Germinal center (tissue), 1 donor: ENCODE data around the gene TKT.
A peak's percentile ranks its signal among the peaks of the same experiment; 100 is the strongest.

Experiments used
- DNase-seq: peaks from one replicate; pipeline ENCODE4 v3.0.0; 2012; ENCODE audit warnings: mixed read lengths, low spot score

The TKT gene

DNA sequence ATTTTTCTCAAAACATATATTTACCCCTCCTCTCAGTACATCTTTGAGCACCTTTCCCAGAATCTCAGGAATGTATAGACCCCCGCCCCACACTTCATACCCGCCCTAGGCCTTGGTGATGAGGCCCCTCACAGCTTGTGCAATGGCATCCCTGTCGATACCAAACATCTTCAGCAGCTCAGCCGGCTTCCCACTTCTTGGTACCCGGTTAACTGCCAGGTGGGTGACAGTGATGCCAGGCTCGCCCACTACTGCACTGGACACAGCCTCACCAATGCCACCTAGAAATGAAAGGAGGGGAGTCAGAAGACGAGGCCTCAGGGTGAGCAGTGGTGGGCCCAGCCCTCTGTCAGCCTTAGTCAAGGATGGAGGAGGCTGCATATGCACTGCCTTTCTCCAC is 30.2 kb downstream of the TKT start:
- no peak for DNase-seq

DNA sequence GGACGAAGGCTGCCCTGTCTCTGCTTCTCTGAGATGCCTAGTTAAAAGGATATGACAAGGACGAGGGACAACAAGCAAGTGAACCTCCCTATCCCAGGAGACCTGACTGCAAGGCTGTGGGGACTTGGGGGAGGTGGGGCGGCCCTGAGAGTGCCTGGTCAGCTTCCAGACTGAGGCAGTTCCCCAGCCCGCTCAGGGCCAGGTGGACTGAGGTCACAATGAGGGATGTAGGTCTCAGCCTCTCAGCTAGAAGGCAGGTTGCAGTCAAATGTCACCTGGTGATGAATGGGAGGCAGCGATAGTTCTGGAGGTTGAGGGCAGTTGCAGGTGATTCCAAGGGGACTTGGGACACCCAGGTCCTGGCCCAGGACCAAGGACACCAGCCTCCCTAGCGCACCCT is 30.6 kb downstream of the TKT start:
- no peak for DNase-seq

DNA sequence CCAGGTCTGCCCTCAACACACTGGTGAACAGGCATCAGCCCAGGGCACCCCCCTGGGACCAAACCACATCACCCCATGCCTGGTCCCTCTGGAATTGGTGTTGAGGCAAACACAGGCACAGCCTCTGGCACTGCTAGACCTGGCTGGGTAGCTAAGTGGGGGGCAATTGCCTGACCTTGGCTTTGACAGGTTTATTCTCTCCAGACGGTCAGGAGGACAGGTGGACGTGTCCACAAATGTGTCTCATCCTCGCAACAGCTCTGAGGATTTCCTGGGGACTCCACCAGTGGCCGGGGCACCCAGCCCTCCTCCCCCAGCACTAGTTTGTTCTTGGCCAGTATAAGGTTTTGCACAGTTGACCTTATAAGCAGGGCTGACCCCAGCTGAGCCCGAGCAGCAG is 31.3 kb downstream of the TKT start:
- DNase-seq = no peak

DNA sequence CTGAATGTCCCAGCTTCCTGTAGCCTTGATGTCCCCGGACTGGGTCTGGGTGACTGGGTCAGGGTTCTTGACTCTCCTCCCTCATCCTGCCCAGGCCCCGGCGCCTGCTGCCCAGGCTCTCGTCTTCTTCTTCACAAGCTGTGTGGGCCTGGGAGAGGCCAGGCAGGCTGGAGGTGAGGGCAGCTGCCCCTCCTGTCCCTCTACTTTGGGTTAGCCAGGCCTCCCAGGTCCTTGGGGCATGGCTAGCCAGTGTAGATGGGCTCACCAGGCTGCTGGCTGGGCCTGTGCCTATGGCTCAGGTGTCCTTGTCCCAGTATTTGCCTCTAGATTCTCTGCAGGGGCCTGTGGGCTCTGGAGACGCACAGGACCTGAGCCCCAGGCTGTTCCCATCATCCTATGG is 31.8 kb downstream of the TKT start:
- DNase-seq = no peak

DNA sequence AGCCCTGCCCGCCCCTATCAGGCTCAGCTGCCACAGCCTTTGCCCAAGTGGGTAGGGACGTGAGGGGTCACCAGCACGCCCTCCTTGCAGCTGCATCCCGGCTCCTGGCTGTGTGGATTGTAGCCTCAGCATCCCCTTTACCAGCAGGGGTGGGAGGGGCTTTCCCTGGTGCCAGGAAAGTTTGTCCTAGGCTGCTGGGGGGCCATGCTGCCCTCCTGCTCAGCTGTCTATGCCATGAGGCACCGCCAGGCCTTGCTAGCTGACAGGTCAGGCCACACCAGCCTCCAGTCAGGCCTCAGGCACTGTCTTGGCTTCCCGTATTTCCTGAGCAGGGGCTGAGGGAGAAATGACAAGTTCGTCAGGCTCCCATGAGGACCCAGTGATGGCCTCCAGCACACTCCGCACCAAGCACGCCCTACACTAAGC is 32.3 kb downstream of the TKT start:
- DNase-seq = no peak

DNA sequence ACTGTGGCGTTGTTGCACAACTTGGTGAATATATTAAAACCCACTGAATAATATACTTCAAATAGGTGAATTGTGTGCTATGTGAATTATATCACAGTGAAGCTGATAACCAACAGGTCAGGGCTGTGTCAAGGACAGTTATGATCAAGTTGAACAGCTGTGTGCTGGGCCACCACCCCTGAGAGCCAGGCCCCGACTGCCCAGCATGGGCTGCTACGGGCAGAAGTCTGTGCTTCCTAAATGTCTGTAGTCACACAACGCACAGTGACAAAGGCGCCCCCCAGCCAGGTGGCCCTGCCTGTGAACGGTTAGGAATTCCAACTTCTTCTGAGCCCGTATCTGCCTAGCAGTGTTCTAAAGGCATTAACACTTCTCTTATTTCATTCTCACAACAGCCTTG is 32.8 kb downstream of the TKT start:
- no peak for DNase-seq

DNA sequence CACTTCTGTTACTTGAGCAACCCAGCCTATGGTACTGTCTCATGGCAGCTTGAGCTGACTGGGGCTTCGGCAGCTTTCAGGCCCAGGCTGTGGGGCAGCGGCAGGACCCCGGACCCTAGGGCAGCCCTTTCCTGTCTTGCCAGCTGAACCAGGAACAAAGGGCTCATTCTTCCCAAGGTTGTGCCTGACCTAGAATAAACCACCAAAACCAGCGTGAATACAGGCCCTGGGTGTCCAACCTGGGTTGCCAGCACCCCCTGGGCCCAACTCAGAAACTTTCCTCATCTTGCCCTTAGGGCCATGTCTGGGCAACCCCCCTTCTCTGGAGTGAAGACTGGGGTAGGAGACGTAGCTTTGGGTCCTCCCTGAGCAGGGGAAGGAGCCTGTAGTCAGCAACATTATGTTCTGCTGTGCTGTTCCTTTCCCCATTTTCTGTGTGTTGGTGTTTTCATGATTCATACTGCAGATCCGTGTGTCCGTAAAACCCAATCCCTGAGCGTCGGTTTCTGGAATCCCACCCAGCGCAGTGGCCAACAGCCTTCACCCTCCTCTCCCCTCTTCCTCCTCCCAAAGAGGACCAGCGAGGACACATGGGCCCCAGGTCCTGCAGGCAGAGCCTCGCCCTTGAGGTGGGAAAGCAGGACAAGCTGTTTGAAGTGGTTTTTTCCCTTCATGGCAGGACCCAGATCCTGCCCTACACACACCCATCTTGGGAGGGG is 33.5 kb downstream of the TKT start:
- no peak for DNase-seq

DNA sequence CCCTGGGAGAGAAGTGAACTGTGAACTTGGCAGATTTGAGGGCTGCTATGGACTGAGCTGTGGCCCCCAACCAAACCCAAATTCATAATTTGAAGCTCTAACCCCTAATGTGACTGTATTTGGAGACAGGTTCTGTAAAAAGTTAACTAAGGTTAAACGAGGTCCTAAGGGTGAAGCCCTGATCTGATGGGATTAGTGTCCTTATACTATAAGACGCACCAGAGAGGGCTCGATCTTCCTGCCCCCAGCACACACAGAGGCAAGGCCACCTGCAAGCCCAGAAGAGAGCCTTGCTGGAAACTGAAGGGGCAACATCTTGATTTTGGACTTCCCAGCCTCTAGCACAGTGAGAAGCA is 34.0 kb downstream of the TKT start:
- DNase-seq = no peak

DNA sequence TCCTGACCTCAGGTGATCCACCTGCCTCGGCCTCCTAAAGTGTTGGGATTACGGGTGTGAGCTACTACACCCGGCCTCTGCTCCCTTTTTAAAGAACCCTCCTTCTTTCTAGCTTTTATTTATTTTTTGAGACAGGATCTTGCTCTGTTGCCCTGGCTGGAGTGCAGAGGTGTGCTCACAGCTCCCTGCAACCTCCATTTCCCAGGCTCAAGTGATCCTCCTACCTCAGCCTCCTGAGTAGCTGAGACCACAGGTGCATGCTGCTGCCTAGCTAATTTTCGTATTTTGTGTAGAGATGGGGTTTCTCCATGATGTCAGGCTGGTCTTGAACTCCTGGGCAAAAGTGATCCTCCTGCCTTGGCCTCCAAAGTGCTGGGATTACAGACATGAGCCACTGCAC is 34.5 kb downstream of the TKT start:
- no peak for DNase-seq

DNA sequence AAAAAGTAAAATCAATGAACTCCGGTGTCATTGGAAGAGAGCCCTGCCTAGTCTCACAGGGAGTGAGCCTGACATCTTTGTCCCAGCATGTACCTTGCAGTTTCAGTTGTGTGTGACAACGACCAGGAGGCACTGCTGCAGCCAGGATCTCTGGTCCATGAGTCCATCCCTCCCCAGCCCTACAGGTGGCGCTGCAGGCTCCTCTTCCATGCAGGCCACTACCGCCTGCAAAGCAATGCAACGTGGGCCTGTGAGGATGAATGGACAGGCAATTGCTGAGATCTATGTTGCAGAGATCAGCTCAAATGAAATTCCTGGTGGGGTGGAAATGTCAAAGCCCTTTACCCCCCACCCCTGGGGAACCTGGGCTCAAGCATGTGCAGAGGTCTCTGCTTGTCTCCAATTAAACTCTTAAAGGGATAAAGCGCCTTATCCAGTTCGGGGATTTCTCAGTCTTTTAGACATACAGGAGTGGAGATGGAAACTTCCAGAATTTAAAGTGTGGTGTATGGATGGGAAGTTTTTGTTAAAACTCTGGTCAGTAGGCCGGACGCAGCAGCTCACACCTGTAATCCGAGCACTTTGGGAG is 35.8 kb downstream of the TKT start:
- peak; percentile 86 for DNase-seq

DNA sequence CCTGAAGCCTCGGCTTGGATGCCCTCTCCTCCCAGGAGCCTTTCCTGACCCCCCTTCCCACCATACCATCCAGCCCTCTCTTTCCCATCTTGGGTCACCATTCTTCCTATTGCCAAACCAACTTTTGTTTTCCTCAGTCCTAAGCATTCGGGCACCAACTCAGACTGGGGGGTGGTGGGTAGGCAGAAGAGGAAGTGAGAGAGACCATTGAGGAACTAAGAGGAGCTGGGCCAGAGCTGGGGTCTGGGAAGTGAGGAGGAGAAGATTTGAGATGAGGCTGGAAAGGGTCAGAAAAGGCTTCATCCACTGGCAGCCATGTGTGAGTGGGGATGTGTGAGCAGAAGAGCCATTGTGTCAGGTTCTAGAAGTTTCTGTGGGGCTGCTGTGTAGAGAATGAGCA is 37.7 kb downstream of the TKT start:
- peak; percentile 55 for DNase-seq

DNA sequence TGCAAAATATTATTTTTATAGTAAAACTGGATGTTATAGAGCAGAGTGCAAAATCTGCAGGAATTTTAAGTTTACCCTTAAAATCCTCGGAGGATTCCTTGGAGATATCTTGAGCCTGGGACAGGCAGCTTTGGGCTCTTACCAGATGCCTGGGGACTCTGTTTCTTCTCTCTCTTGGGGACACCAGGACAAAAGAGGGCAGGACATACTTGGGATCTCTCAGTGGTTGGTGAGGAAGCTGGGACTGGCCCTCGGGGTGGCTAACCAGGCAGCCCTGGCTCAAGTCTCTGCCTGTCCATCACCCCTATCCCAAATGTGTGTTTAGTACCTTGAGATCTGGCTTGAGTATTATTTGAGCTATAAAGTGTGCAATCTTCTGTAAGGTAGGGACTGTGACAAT is 38.6 kb downstream of the TKT start:
- DNase-seq = no peak

DNA sequence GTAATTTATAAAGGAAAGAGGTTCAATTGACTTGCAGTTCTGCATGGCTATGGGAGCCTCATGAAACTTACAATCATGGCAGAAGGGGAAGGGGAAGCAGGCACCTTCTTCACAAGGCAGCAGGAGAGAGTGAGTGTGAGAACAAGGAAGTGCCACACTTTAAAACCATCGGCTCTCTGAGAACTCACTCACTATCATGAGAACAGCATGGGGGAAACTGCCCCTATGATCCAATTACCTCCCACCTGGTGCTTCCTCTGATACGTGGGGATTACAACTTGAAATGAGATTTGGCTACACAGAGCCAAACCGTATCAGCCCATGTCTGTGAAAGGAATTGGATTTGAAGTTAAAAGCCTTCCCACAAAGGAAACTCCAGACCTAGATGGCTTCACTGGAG is 39.1 kb downstream of the TKT start:
- no peak for DNase-seq

DNA sequence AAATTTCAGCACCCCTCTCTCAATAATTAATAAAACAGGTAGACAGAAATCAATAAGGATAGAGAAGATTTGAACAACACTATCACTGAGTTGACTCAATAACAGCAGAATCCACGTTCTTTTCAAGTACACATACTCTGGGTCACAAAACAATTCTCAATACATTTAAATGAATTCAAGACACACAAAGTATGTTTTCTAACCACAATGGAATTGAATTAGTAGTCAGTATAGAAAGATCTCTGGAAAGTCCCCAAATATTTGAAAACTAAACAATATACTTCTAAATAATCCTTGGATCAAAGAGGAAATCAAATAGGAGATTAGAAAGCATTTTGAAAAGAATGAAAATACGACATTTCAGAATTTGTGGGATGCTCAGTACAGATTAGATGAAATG is 40.0 kb downstream of the TKT start:
- DNase-seq = no peak

DNA sequence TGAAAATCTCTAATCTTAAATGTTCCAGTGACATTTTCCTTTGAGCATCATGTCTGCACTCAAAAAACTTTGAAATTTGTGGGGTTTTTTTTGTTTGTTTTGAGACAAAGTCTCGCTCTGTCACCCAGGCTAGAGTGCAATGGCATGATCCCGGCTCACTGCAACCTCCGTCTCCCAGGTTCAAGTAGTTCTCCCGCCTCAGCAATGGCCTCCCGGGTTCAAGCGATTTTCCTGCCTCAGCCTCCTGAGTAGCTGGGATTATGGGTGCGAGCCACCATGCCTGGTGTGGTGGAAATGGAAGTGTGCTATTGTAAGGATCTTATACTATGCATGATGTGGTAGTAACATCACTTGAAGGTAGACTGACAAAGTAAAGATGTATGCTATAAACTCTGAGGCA is 42.5 kb downstream of the TKT start:
- no peak for DNase-seq

DNA sequence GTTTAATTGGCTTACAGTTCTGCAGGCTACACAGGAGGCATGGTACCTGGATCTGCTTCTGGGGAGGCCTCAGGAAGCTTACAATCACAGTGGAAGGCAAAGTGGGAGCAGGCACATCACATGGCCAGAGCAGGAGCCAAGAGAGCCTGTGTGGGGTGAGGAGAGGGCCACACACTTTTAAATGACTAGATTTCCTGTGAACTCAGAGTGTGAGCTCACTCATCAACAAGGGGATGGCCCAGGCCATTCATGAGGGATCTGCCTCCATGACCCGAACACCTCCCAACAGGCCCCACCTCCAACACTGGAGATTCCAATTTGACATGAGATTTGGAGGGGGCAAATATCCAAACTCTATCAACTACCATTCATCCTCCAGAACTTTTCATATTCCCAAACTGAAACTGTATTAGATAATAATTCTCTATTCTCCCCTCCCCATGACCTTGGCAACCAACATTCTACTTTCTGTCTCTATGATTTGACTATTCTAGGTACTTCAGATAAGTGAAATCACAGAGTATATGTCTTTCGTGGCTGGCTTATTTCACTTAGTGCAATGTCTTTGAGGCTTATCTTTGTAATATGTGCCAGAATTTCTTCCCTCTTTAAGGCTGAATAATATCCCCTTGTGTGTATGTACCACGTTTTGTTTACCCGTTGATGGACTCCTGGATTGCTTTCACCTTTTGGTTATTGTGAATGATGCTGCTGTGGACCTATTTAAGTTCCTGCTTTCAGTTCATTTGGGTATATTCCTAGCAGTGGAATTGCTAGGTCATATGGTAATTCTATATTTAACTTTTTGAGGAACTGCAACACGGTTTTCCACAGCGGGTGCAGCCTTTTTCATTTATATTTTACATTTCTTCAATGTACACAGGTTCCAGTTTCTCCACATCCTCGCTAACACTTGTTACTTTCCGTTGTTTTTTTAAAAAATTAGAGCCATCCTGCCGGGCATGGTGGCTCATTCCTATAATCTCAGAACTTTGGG is 43.8 kb downstream of the TKT start:
- no peak for DNase-seq

DNA sequence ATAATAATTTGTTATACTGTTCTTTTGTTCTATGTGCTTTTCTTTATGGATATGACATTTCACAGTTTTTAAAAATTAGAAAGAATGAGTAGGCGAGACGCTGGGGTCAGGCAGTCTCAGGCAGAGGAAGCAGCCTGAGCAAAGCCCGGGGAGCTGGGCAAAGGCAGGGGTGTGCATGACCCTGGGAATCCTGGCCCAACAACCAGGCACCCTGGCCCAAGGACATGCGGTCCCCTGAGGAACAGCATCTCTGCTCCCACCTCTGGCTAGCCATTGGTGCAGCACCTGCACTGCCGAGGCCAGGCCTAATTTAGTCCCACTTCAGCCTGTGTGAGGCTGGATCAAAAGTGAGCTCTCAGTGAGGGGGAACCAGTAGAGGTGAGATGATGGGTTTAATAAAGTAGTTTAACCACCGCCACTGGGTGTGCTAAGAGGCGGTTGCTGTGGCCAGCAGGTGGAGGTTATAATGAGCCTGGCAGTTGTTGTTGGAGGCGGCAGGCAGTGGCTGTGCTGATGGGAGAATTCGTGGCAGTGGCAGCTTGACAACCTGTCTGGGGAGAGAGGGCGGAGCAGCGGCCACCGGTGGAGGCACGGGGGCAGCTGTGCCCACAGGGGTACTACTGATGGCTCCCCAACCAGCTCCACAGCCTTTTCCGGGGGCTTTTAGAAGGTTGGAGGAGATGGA is 53.3 kb downstream of the TKT start:
- DNase-seq = no peak

DNA sequence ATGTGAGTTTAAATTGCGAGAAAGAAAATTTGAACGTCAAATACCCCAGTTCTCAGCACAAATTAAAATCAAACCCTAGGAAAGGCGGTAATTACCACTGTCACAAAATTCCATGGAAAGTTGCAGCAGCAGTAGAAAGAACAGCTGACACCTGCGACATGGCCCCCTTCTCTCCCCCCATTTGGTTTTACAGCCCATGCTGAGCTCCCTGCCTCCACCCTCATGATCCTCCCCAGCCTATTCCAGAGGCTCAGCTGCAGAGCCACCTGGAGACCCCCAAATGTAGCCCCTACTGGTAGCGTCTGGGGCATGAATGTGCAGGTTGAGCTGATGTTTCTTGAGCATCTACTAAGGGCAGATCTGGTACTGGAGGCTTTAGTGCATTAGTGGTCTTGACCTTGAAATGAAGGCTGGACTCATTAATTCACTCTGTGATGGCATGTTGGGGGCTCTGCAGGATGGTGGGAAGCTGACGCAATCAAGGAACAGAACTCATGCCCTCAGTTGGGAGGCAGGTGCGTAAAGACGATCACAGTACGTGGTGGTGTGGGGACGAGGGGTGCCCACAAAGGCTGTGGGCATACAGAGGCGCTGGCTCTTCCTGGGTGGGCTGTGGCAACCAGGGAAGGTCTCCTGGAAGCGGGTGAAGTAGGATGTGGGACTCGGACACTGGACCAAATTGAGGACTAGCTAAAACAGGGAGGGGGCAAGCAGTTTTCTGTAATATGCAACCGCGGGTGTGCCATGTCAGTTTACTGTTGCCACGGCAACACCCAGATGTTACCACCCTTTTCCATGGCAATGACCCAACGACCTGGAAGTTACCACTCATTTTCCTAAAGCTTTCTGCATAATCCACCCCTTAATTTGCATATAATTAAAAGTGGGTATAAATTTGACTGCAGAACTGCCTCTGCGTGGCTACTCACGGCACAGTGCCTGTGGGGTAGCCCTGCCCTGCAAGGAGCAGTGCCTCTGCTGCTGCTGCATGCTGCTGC is 55.0 kb downstream of the TKT start:
- no peak for DNase-seq

DNA sequence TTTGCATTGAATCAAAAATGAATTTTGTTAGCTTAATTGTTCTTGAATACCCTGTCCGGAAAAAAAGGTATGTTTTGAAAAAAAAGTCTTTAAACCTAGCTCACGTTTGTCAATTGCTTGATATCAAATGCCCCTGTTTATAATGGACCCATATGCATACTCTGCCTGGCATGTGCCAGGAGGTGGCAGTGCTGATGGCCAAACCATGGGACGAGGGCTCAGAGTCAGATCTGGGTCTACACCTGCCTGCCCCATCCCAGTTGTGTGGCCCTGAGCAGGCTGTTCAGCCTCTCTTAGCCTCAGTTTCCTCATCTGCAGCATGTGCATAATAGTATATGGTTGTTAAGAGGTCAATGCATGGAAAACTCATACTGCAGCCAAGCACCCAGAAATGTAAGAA is 56.0 kb downstream of the TKT start:
- no peak for DNase-seq

DNA sequence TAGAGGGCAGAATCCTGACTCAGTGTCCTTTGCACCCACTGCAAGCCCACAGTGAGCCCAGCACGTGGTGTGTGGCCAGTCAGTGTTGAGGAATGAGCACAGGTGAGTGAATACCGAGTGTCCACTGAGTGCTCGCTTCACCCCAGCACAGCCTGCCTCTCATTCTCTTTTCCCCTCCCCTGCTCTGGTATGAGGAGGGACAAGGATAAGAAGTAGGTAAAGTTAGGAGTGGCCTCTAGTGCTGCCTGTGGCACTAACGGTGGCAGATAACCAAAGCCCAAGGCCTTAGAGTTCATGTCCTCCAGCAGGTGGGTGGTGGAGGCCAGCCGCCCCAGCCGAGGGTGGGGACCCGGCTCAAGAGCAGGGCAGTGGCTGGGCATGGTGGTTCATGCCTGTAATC is 56.8 kb downstream of the TKT start:
- no peak for DNase-seq

DNA sequence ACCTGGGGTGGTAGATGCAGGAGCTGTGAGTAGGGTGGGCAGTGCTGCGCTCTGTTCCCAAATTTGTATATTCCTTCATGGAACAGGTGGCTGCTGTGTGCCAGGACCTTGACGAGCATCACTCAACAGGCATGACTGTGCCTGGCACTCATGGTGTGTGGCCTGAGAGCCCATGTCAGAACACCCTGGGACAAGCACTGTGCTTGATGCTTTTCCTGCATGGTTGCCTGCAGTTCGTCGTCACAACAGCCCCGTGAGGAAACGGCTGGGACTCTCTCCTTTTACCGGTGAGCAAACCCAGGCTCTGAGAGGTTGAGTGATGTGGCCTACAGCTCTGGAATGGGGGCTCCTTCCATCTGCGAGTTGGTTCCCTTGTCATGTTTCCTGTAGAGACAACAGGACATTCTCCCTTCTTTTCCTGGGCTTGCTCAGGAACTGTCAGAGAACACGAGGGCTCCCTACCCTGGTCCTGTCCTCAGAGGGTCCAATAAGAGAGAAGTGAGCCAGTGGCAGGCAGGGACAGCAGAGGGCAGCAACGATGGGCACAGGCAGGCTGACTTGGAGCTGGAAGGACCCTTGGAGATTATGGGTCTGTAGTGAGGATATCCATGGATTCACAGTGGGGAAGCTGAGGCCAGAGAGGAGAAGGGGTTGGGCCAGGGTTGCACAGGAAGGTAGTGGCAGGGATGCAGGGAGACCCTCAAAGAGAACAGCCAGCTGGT is 57.4 kb downstream of the TKT start:
- no peak for DNase-seq
